Adrenal gland (tissue), 5 donors: ENCODE data around the gene POFUT1.

Experiments
- CTCF ChIP-seq, 6 experiments: fragments of 450-650 bp in 4 of 6; fragments of 200-600 bp in 2 of 6; sonication (generic) in 1 of 6; IDR thresholded peaks; 1 replicate in 5 of 6; 2 replicates in 1 of 6; pipeline versions ENCODE4 v1.5.1 to v1.8.0; 2016 to 2021; ENCODE audit warnings: antibody characterized with exemption in 6 of 6, mild to moderate bottlenecking in 2 of 6, moderate library complexity in 1 of 6
- POLR2A ChIP-seq, 2 donors: fragments of 450-650 bp; IDR thresholded peaks; one replicate each; pipeline ENCODE4 v1.6.1; 2017; ENCODE audit warnings: antibody characterized with exemption in 2 of 2, mild to moderate bottlenecking in 2 of 2, moderate library complexity in 1 of 2
- donor health status: DM: no; HTN: no; CAD: no.

GRCh38 chr20:32201977-32202363 is 5.7 kb upstream of the POFUT1 start:
- no peak for TF ChIP-seq CTCF (IDR thresholded peaks at IDR 0.05)
- TF ChIP-seq POLR2A (IDR thresholded peaks at IDR 0.05), result no peak
